IPS-18c (cell line): ENCODE results near the gene MAP2K7.
A peak's percentile ranks its signal among the peaks of the same experiment; 100 is the strongest.
"Not testable (repeated sequence)": the region's sequence is repeated elsewhere in the genome, so short reads cannot be mapped to it uniquely, and the experiment has no call there.

Source experiments
- H3K4me3 ChIP-seq: 2 replicates; pipeline ENCODE4 v1.7.0; 2013; ENCODE audit warnings: low read depth, mild to moderate bottlenecking, low read length, moderate library complexity; ENCODE audit not compliant: insufficient read depth
- H3K9me3 ChIP-seq: one replicate; pipeline ENCODE4 v1.6.1; 2013; ENCODE audit warnings: mild to moderate bottlenecking, low read length, moderate library complexity; ENCODE audit not compliant: control insufficient read depth, insufficient read depth

The MAP2K7 gene

DNA sequence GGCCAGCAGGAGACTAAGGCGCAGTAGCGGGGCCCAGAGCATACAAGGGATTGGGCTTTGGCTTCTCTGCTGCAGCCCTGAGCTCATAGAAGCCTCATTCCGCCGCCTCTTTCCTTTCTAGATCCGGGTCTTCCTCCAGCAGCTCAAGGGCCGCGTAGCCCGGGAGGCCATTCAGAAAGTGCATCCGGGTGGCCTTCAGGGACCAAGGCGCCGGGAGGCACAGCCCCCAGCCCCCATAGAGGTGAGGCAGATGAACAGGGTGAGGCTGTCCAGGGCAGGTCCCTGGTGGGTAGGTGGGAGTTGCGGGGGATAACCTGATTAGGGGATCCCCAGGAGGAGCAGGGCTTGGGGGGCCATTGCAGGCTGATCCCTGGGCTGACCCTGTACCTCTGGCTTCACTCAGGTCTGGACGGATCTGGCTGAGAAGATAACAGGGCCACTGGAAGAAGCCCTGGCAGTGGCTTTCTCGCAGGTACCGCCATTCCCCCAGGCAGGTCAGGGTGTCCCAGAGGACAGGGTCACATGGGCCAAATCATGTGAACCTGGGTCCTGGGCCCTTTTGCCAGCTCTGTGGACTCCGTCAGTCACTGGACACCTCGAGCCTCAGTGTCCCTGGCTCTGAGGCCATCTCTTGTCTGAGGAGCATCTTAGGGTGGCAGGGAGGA is 17.8 kb downstream of the MAP2K7 start:
- H3K4me3 ChIP-seq = peak overlapping the region; percentile 56

DNA sequence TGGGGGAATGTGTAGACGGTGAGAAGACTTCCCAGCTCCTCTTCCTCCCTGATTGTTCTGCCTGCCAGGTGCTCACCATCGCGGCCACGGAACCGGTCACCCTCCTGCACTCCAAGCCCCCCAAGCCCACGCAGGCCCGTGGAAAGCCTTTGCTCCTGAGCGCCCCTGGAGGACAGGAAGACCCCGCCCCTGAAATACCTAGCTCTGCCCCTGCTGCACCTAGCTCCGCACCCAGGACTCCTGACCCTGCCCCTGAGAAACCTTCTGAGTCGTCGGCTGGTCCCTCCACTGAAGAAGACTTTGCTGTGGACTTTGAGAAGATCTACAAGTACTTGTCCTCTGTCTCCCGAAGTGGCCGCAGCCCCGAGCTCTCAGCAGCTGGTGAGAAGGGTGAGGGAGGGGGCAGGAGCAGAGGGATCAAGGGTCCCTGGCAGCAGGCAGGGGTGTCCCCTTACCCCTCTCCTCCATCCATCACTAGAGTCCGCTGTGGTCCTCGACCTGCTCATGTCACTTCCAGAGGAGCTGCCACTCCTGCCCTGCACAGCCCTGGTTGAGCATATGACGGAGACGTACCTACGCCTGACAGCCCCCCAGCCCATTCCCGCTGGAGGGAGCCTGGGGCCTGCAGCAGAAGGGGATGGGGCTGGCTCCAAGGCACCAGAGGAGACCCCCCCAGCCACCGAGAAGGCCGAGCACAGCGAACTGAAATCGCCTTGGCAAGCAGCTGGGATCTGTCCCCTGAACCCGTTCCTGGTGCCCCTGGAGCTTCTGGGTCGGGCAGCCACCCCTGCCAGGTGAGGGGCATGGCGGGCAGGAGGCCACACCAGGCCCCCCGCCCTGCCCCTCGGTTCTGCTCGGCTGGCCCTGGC is 18.5 kb downstream of the MAP2K7 start:
- H3K9me3 ChIP-seq = no peaks in the 10 kb centered on the region
- peak overlapping the region; percentile 56; the same call in 1 of the 2 replicates for H3K4me3 ChIP-seq

More for the DNA sequence above, 17.8 kb downstream of the MAP2K7 start:
- H3K9me3 ChIP-seq = no peaks in the 10 kb centered on the region

DNA sequence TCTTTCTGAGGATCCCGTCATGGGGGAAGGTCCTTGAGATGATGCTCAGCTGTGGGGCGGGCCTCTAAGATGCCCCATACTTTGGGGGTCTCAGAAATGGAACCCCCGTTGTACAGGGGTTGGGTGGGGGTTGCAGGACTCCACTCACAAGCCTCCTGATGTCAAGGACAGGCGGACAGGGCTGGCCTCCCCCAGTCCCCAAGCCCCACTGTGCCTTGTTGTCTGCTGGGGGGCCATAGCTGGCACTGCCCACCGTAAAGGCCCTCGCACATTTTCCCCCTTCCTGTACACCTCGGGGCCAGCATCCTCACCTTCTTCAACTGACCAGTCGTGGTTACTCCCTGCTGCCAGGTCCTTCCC is 19.1 kb downstream of the MAP2K7 start:
- Histone ChIP-seq H3K9me3 (no peaks in the 10 kb centered on the region), H3K4me3 (no peak overlapping the region)

DNA sequence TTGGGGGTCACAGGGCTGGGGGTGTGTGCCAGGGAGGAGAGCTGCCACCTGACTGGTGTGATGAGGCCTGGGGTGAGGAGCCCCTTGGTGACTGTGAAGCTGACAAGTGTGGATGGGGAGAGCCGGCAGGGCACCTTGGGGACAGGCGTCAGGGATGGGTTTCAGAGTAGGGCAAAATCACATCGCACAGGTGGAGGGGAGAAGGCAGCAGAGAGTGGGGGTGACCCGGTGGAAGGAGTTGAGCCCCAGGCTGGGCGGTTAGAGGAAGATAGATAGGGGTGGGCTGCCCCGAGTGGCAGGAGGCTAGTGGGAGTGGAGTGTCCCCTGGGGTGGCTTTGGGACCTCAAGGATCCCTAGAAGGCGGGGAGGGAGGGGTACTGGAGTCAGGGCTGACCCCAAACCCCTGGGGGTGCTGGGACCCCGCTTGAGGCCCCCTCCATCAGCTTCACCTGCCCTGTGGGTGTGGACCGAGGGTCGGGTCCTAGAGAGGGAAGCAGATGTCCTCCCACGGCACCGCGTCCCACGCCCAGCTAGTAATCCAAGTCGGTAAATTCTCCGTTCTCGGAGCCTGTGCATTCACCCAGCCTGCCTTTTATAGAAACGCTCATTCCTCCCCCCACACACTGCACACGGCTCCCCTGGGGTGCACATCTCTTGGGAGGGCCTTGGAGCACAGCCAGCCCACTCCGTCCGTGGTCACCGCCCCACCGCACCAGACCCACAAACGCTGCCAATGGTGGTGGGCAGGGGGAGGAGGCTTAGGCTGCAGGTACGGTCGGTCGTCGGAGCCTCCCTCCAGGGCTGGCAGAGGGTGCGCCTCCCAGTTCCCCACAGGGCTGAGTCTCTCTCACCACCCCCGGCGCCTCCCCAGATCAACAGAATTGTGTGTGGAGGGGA is 19.9 kb downstream of the MAP2K7 start:
- no peaks in the 10 kb centered on the region for H3K9me3 ChIP-seq
- no peak overlapping the region for H3K4me3 ChIP-seq

DNA sequence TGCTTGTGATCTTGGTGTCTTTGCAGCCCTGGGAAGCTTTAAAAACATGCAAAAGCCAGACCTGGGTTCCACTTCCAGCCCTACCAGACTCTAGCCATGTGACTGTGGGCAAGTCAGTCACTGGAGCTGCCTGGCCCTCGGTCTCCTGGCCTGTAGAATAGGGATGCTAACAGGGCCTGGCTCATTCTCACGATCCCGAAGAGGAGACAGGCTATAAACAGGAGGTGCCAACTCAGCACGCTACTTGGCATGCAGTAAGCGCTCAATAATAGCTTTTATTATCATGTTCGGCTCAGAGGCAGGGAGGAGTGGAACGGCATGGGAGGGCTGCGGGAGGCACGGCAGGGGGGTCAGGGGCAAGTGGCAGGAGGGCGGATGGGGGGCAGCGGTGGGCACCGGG is 20.6 kb downstream of the MAP2K7 start:
- Histone ChIP-seq H3K4me3 (no peak overlapping the region), H3K9me3 (no peaks in the 10 kb centered on the region)

DNA sequence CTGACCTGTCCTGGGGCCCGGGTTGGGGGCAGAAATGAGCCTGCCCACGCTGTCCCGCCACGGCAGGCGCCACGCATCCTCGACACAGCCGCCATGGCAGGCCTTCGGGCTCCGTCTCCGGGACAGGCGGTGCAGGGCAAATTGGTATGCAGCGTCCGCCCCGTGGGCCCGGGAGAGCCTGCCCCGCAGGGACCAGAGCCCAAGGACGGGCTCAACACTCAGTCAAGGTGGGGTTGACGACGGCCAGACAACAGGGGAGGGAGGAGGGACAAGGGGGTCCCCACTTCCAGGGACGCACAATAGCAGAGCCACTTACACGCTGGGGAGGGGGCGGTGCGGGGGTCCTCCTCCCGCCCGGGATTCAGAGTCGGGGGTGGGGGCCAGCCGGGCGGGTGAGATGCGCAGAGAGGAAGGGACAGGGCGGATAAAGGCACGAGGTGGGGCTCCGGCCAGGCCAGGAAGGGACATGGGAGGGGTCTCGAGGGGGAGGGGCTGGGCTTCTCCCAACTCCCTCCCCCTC is 21.0 kb downstream of the MAP2K7 start:
- Histone ChIP-seq H3K4me3 (peak overlapping the region; percentile 62; the same call in 1 of the 2 replicates), H3K9me3 (no peaks in the 10 kb centered on the region)

DNA sequence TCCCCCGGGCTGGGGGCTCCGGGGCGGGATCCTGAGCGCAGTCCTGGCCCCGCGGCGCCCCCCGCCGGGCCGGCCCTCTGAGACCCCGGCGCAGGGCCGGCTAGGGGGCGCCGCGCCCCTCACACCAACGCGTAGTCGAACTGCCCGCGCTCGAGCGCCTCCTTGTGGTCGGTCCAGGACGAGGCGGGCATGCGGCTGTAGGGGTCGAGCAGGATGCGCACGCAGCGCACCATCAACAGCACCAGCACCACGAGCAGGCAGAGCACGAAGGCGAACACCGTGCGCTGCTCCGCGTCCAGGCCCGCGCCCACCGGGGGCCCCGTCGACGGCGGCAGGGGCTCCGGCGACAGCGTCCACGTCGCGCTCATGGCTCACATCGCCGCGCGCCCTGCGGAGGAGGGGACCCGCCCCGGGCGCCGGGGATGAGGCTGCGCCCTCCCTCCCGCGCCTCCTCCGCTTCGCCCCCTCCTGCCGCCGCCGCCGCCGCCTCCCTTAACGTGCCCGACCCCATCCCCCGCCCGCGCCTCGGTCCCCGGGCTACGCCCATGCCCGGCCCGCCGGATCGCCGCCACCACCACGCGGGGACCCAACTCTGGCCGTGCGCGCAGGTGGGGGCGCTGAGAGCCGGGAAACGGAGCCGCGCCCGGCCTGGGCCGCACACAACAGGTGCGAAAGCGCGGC is 21.6 kb downstream of the MAP2K7 start:
- H3K9me3 ChIP-seq = no peaks in the 10 kb centered on the region
- H3K4me3 ChIP-seq = peak overlapping the region; percentile 62

DNA sequence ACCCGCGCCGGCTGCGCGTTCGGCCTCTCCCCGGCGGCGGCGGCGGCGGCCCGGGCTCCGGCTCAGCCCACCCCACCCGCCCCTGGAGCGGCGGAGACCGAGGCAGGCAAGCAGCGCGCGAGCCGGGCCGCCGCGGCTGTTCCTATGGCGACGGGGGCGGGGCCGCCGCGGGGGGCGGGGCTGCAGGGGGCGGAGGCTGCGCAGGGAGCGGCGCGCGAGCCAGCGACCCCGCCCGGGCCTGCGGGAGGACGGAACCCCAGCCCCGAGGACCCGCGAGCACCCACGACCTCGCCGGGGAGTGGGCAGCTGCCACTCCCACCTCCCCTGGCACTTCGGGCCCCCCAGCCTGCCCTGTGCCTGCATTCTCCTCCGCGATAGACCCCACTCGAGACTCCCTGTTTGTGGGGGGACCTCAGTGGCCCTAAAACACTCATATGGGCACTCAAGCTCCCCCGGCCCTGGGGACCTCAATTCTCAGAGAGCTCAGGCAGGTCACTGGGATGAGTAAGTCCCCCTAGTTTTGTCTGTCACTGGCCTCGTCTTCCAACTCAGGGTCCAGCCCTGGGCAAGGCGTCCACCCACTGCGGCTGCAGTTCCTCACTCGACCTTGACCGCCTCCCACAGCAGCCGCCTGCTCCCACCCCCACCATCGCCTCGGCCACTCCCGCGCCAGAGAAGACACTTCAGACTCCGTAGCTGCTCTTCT is 22.5 kb downstream of the MAP2K7 start, which contains the start of gene CTXN1:
Gene CTXN1, minus strand, starts transcription at position 115 of the 706 bp plus-strand sequence. CDS start 597 bp downstream, outside the sequence.
- Histone ChIP-seq H3K4me3 (peak within 1 kb of the TSS; percentile 62), H3K9me3 (no peaks in the 10 kb centered on the region)

DNA sequence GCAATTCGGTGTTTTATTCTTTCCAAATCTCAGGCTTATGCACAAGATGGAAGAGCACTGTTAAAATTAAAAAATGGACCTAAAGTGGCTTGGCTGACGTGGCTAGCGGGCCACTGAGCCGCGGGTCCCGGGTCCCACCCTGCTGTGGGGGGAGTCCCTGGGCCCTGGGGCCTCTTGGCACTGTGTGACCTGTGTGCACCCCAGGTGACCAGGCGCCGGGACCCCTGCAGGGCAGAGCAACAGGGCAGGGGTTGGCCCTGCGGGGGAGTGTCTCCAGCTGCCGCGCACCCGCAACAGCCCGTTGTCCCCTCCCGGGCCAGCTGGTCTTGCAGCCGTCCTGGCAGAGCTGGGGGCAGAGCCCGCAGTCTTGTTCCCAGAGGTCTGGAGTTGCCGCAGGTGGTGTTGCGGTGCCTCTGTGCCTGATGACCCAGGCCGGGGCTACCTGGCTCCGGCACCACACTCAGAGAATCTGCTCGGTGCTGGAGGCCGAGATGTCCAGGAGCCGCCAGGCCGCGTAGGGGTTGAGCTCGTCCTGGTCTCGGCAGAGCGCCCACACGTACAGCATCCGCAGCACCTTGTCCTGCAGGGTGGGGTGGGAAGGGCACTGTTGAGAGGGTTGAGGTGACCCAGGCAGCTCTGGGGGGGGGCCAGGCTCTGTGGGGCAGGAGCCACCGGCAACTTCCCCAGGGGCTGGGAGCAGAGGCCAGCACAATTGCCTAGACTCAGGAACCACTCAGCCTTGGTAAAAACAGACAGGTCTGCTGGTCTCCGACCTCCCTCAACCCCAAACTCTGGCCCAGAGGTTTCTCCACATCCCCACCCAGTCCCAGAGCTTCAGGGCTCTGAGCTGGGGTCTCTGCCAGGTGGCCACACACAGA is 23.3 kb downstream of the MAP2K7 start:
- no peak overlapping the region for H3K4me3 ChIP-seq
- H3K9me3 ChIP-seq = no peaks in the 10 kb centered on the region

DNA sequence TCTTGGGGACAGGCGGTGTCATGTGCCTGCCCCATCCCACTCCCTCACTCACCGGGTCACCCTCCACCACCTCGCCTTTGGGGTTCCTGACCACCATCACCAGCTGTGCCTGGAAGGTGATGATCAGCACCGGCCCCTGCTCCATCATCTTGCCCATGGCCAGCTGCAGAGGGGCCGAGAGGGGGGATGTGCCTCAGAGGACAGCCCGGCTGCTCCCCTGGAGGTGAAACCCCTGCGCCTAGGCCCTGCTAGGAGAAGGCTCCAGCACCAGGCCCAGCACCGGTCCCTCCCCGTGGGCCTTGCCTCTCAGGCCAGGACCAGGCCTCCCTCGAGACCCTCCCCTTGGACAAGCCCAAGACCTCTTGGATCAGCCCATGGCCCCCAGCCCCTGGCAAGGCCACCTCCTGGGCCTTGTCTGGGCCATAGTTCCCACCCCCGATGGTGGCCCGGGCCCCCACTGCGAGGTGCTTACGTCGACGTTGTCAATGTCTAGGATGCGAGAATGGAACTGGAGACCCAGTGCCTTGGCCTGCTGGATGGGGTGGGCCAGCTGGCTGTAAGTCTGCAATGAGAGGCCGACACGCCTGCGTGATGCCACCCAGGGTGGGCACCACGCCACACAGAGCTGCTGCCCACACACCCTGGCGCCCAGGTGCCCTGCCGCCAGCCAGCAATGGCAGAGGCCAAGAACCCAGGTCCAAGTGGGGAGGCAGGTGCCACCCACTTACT is 24.1 kb downstream of the MAP2K7 start:
- H3K9me3 ChIP-seq = no peaks in the 10 kb centered on the region

DNA sequence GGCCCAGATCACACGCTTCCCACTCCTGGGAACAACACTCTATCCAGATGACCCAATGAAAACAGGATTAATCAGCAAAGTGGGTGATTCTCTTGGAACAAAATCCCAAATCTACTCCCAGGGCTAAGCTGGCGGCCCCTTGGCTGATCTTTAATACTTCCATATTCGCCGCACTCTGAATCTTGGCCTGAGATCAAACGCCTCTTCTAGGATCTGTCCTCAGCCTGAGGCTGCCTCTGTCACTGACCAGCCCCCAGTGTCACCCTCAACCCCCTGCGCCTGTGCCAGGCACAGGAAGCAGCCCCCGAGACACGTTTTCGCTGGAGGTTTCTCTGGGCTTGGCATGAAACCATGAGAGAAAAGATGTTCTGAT is 24.6 kb downstream of the MAP2K7 start:
- no peaks in the 10 kb centered on the region for H3K9me3 ChIP-seq
- H3K4me3 ChIP-seq = no peak overlapping the region

More for the DNA sequence above, 24.1 kb downstream of the MAP2K7 start:
- H3K4me3 ChIP-seq = no peak overlapping the region; the same call in 1 of the 2 replicates

DNA sequence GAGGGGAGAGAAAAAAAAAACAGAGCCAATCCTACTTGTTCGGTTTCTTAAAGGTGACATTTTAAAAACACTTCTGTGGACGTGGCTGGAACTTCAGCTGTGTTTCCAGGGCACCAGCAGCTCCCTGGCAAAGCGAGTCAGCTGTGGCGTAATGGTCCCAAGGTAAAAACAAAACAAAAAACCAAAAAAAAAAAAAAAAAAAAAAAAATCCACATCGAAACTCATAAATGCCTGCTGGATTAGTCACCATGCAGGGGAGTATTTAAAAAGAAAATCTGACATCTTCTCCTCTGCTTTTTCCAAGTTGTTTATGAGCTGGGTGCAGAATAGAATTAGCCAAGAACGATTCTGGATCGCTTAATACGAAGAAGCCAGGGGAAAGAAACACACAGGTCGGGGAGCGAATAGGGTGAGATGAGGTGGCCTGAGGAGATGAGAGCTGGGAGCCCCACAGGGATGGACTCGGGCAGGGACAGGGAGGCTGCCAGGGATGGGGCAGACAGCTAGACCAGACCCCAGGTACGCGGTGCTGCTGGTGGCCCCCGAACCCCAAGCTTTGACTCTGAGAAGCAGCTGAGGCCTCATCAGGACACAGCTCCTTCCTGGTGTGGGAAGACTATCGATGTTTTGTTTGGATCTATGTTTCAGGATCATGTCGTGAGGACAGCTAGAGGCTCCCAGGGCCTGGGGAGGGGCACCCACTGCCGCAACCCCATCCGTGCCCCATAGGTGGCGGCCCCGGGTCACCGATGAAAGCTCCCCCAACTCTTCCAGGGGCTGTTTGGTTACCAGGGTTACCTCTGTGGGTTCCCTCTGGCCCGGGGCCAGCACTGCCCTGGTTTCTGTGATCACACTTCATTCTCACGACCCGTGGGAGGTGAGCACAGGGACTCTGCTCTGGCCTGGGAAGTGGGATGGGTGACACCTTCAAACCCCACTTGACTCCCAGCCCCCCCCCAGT is 25.3 kb downstream of the MAP2K7 start:
- Histone ChIP-seq H3K4me3 (no peak overlapping the region), H3K9me3 (no peaks in the 10 kb centered on the region)

DNA sequence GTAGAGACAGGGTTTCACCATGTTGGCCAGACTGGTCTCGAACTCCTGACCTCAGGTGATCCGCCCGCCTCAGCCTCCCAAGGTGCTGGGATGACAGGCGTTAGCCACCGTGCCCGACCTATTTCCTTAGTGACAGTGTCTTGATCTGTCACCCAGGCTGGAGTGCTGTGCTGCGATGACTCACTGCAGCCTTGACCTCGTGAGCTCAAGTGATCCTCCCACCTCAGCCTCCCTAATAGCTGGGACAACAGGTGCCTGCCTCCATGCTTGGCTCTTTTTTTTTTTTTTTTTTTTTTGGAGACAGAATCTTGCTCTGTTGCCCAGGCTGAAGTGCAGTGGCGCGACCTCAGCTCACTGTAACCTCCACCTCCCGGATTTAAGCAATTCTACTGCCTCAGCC is 26.4 kb downstream of the MAP2K7 start:
- not testable (repeated sequence) for H3K4me3 ChIP-seq, H3K9me3 ChIP-seq

DNA sequence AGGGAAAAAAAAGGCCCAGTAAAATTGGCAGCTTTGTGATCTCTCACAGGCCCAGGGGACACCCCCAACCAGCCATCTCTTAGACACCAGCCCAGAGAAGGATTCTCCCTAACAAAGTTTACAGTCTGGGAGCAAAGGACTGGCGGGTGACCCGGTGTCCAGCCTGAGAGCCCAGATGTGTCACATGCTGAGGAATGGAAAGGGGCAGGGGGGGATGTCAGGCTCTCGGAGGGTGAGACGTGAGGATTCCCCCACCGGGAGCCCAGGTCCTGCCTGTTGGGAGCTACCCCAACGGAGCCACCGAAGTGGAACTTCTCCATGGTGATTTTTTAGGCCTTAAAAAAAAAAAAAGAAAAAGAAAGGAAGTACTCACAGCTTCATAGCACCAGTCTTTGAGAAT is 27.1 kb downstream of the MAP2K7 start:
- H3K9me3 ChIP-seq = no peaks in the 10 kb centered on the region
- no peak overlapping the region for H3K4me3 ChIP-seq
